Trophoblast cell (in vitro differentiated cells and primary cell): ENCODE measurements around the gene KRT9.
"Not testable (repeated sequence)": the region's sequence is repeated elsewhere in the genome, so short reads cannot be mapped to it uniquely, and the experiment has no call there.

Experiments
- DNase-seq, 2 donors: peaks; one replicate each; pipeline ENCODE4 v3.0.0-alpha.2; 2016
- H2AFZ ChIP-seq: 2 replicates; pipeline ENCODE4 v1.6.1; 2013; ENCODE audit warnings: low read length, moderate library complexity, mild to moderate bottlenecking; ENCODE audit not compliant: insufficient read depth, poor library complexity
- H2AK5ac ChIP-seq: 2 replicates; pipeline ENCODE4 v1.6.1; 2013; ENCODE audit warnings: mild to moderate bottlenecking, low read length
- H2BK120ac ChIP-seq: 2 replicates; pipeline ENCODE4 v1.6.1; 2013; ENCODE audit warnings: low read length, mild to moderate bottlenecking, moderate library complexity; ENCODE audit not compliant: insufficient read depth, poor library complexity
- H2BK12ac ChIP-seq: 2 replicates; pipeline ENCODE4 v1.6.1; 2013; ENCODE audit warnings: mild to moderate bottlenecking, low read length, moderate library complexity
- H2BK5ac ChIP-seq: 2 replicates; pipeline ENCODE4 v1.6.1; 2013; ENCODE audit warnings: low read length, low read depth, moderate library complexity, mild to moderate bottlenecking; ENCODE audit not compliant: poor library complexity
- H3K14ac ChIP-seq: 2 replicates; pipeline ENCODE4 v1.6.1; 2013; ENCODE audit warnings: mild to moderate bottlenecking, low read length
- H3K18ac ChIP-seq: 2 replicates; pipeline ENCODE4 v1.6.1; 2013; ENCODE audit warnings: mild to moderate bottlenecking, low read length
- H3K23ac ChIP-seq: 2 replicates; pipeline ENCODE4 v1.6.1; 2013; ENCODE audit warnings: low read length
- H3K27ac ChIP-seq: 2 replicates; pipeline ENCODE4 v1.5.1; 2013; ENCODE audit warnings: low read depth, mild to moderate bottlenecking, inconsistent platforms, low read length, moderate library complexity
- H3K27me3 ChIP-seq: 2 replicates; pipeline ENCODE4 v1.6.1; 2013; ENCODE audit warnings: inconsistent platforms, mild to moderate bottlenecking, low read length, moderate library complexity; ENCODE audit not compliant: insufficient read depth
- H3K36me3 ChIP-seq, 2 experiments: 1 replicate in 1 of 2; 2 replicates in 1 of 2; pipeline ENCODE4 v1.6.1; 2013; ENCODE audit warnings: low read length in 2 of 2, mild to moderate bottlenecking in 2 of 2, moderate library complexity in 1 of 2; ENCODE audit not compliant: insufficient read depth in 2 of 2, control insufficient read depth in 1 of 2
- H3K4ac ChIP-seq: 2 replicates; pipeline ENCODE4 v1.6.1; 2013; ENCODE audit warnings: low read depth, mild to moderate bottlenecking, low read length, moderate library complexity
- H3K4me1 ChIP-seq, 2 experiments: 1 replicate in 1 of 2; 2 replicates in 1 of 2; pipeline ENCODE4 v1.6.1; 2013; ENCODE audit warnings: low read length in 2 of 2, mild to moderate bottlenecking in 2 of 2, moderate library complexity in 1 of 2; ENCODE audit not compliant: insufficient read depth in 2 of 2, control insufficient read depth in 1 of 2
- H3K4me2 ChIP-seq: 2 replicates; pipeline ENCODE4 v1.6.1; 2013; ENCODE audit warnings: inconsistent platforms, mild to moderate bottlenecking, low read length, moderate library complexity
- H3K4me3 ChIP-seq: 2 replicates; pipeline ENCODE4 v1.5.1; 2013; ENCODE audit warnings: mild to moderate bottlenecking, low read depth, low read length, inconsistent platforms
- H3K79me1 ChIP-seq: one replicate; pipeline ENCODE4 v1.6.1; 2013; ENCODE audit warnings: low read length
- H3K79me2 ChIP-seq: 2 replicates; pipeline ENCODE4 v1.6.1; 2013; ENCODE audit warnings: low read length, mild to moderate bottlenecking; ENCODE audit not compliant: control insufficient read depth, insufficient read depth, poor library complexity
- H3K9ac ChIP-seq: 2 replicates; pipeline ENCODE4 v1.6.1; 2013; ENCODE audit warnings: mild to moderate bottlenecking, low read length
- H3K9me3 ChIP-seq: 2 replicates; pipeline ENCODE4 v1.6.1; 2013; ENCODE audit warnings: low read depth, mild to moderate bottlenecking, control low read depth, inconsistent platforms, low read length; ENCODE audit not compliant: insufficient read depth
- H4K12ac ChIP-seq: 2 replicates; pipeline ENCODE4 v1.6.1; 2013; ENCODE audit warnings: low read depth, mild to moderate bottlenecking, low read length, moderate library complexity
- H4K8ac ChIP-seq: 2 replicates; pipeline ENCODE4 v1.6.1; 2013; ENCODE audit warnings: low read depth, mild to moderate bottlenecking, low read length, moderate library complexity
- H4K91ac ChIP-seq: one replicate; pipeline ENCODE4 v1.6.1; 2013; ENCODE audit warnings: low read depth, mild to moderate bottlenecking, low read length, moderate library complexity
- WGBS: extraction: QIAGEN DNeasy Blood & Tissue Kit; methylation state at CpG from one replicate; pipeline ENCODE4 v1.1.7; 2013; ENCODE audit warnings: missing lambda C conversion rate; ENCODE audit not compliant: insufficient read length, insufficient coverage; ENCODE audit errors: extremely low coverage; 5-methylcytosine and 5-hydroxymethylcytosine counted together

Gene KRT9

DNA sequence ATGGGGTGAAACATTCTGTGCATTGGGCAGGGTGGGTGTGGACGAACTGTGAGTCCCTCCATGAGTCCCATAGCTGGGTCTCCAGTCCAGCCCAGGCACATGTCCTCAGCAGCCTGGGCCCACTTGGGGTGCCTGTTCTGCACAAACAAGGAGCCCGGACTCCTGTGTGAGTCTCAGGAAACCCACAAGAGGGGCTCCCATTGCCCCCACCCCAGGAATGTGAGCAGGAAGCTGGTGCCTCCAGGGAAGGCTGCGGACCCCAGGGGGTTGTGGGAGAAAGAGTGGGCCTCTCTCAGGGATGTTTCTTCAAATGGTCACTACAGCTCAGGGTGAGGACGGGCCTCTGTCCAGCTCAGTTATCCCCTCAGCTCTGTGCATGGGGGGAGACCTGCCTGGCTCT is 44.6 kb upstream of the KRT9 start:
- H3K4me2 ChIP-seq: not testable (repeated sequence)

DNA sequence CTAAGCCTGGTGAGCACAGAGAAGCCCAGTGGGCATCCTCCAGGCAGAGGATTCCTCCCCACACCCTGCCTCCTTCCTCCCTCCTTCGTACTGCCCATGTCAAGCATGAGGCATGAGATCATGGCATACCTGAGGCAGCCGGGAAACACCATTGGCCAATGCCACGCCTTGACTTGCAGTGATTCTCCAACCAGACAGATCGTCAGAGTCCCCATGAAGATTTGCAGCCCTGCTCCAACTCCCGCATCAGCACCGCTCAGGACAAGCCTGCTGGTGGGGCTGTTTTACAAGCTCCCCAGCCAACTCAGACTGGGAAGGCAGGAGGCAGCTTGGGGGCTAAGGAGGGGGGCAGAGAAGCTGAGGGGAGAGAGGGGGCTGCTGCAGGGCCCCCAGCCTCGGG is 43.6 kb upstream of the KRT9 start:
- Histone ChIP-seq H3K27ac (no peak overlapping the region), H3K79me1 (peaks cover 9% of the 10 kb centered on the region), H3K9ac (no peak overlapping the region), H3K23ac (no peak overlapping the region), H3K4ac (no peak overlapping the region), H3K14ac (no peak overlapping the region), H3K4me3 (no peak overlapping the region), H3K36me3 (no peaks in the 10 kb centered on the region), H4K91ac (no peak overlapping the region), H3K79me2 (no peaks in the 10 kb centered on the region), H3K9me3 (no peaks in the 10 kb centered on the region), H2AFZ (no peak overlapping the region), H4K12ac (no peak overlapping the region), H2AK5ac (no peak overlapping the region), H2BK12ac (no peak overlapping the region), H4K8ac (no peak overlapping the region), H3K4me2 (no peak overlapping the region), H2BK5ac (no peak overlapping the region), H3K18ac (no peak overlapping the region), H2BK120ac (no peak overlapping the region), H3K4me1 (peaks cover 17 to 31% of the 10 kb centered on the region in 2 experiments), H3K27me3 (no peaks in the 10 kb centered on the region)
- peak; percentile 81 to 87 for DNase-seq
- WGBS: no CpG with 5 or more reads among the region's 7 CpGs

More for the DNA sequence above, 44.6 kb upstream of the KRT9 start:
- not testable (repeated sequence) for H3K9me3 ChIP-seq, H4K91ac ChIP-seq, H3K27ac ChIP-seq, H3K18ac ChIP-seq, H4K12ac ChIP-seq, H3K23ac ChIP-seq, H3K4me3 ChIP-seq, H3K14ac ChIP-seq, H2BK5ac ChIP-seq, H3K27me3 ChIP-seq, H2BK120ac ChIP-seq, DNase-seq, H3K79me2 ChIP-seq, H2BK12ac ChIP-seq, H3K36me3 ChIP-seq, H4K8ac ChIP-seq, H2AK5ac ChIP-seq, H3K9ac ChIP-seq, H3K4ac ChIP-seq, H2AFZ ChIP-seq
- Histone ChIP-seq H3K79me1 (peaks cover 13% of the 10 kb centered on the region), H3K4me1 (peaks cover 23 to 35% of the 10 kb centered on the region in 2 experiments)
- WGBS: no CpG with 5 or more reads among the region's 4 CpGs

DNA sequence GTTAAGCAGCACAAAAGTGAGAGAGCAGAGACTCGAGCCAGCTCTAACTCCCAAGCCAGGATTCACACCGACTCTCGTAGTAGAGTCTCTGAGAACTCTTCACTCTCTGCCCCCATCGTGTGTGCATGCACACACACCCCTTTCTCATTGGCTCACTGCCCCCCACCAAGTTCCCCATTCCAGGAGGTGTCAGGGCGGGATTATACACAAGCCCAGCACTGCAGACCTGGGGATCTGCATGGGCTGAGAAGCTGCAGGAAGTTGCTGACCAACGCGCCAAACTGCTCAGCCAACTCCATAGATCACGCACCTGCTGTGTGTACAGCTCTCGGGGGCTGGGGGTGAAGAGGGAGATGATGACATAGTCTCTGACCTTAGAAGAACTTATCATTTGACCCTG is 42.9 kb upstream of the KRT9 start:
- H3K27ac ChIP-seq, H3K36me3 ChIP-seq, H3K14ac ChIP-seq, H3K79me1 ChIP-seq, H3K9me3 ChIP-seq, H2BK5ac ChIP-seq, H3K79me2 ChIP-seq, H3K9ac ChIP-seq, H3K4me3 ChIP-seq, H2BK120ac ChIP-seq, H4K12ac ChIP-seq, H3K4me2 ChIP-seq, H3K18ac ChIP-seq, H2AFZ ChIP-seq, H4K91ac ChIP-seq, H2BK12ac ChIP-seq, H2AK5ac ChIP-seq, H4K8ac ChIP-seq, H3K4ac ChIP-seq, H3K23ac ChIP-seq, H3K27me3 ChIP-seq, DNase-seq: not testable (repeated sequence)
- no CpG with 5 or more reads among the region's 9 CpGs for WGBS
- peaks cover 17 to 29% of the 10 kb centered on the region in 2 experiments for H3K4me1 ChIP-seq

- Histone ChIP-seq H4K8ac (no peak overlapping the region), H3K4ac (no peak overlapping the region), H3K14ac (no peak overlapping the region), H4K12ac (no peak overlapping the region), H3K27me3 (no peaks in the 10 kb centered on the region), H2AK5ac (no peak overlapping the region), H3K4me1 (peaks cover 13 to 22% of the 10 kb centered on the region in 2 experiments), H3K9me3 (no peaks in the 10 kb centered on the region), H3K4me3 (no peak overlapping the region), H3K36me3 (no peaks in the 10 kb centered on the region), H3K9ac (no peak overlapping the region), H3K4me2 (no peak overlapping the region), H2BK12ac (no peak overlapping the region), H3K79me2 (no peaks in the 10 kb centered on the region), H3K23ac (no peak overlapping the region), H2AFZ (no peak overlapping the region), H3K27ac (no peak overlapping the region), H2BK120ac (no peak overlapping the region), H2BK5ac (no peak overlapping the region), H3K79me1 (peaks cover 5% of the 10 kb centered on the region), H3K18ac (no peak overlapping the region), H4K91ac (no peak overlapping the region)
- WGBS: no CpG with 5 or more reads among the region's 5 CpGs
- DNase-seq: no peak
These were observed 42.2 kb upstream of the KRT9 start for GRCh38 chr17:41614098-41614497.
